PC-9 (cell line): Measurements from ENCODE around the gene PC. TPM values are rescaled to one million over a fixed set of nuclear protein-coding genes. Genes with fewer than 3 reads are reported as not detected.

Experiments used
- BruUV-seq: library from RNA; stranded (reverse); fragments of 400-500 nt; replicated peaks from 2 replicates; lab custom pipeline; 2021; lab: Mats Ljungman, UMichigan
- CTCF ChIA-PET: fragments of 300-600 bp; sonication (Branson Sonifier 250); formaldehyde crosslinking; loops from one replicate; lab custom pipeline; 2022; ENCODE audit warnings: antibody characterized with exemption; lab: Charles Lee
- POLR2A ChIA-PET: fragments of 300-600 bp; sonication (Branson Sonifier 250); formaldehyde crosslinking; loops from one replicate; lab custom pipeline; 2022; ENCODE audit warnings: antibody characterized with exemption; ENCODE audit not compliant: unreplicated experiment; lab: Charles Lee
- DNase-seq, 2 experiments: peaks; one replicate each; pipeline versions ENCODE4 v3.0.0 to v3.0.0-alpha.2; 2015 to 2022; ENCODE audit warnings: mixed read lengths in 1 of 2
- H2AFZ ChIP-seq: fragments of 200-600 bp; sonication (generic); 2 replicates; pipeline ENCODE4 v1.8.1; 2017; ENCODE audit warnings: antibody characterized with exemption
- H3F3A ChIP-seq: fragments of 200-600 bp; sonication (generic); 2 replicates; pipeline ENCODE4 v1.8.1; 2017; ENCODE audit warnings: antibody characterized with exemption, mild to moderate bottlenecking, low read depth; ENCODE audit not compliant: insufficient read depth
- H3K27ac ChIP-seq: fragments of 200-600 bp; sonication (generic); 2 replicates; pipeline ENCODE4 v1.6.1; 2016; ENCODE audit warnings: mixed run types
- H3K27me3 ChIP-seq: fragments of 200-600 bp; sonication (generic); 2 replicates; pipeline ENCODE4 v1.6.1; 2016; ENCODE audit warnings: low read depth, mixed run types; ENCODE audit not compliant: insufficient read depth
- H3K36me3 ChIP-seq: fragments of 200-600 bp; sonication (generic); 2 replicates; pipeline ENCODE4 v1.6.1; 2016; ENCODE audit warnings: low read depth, mixed run types
- H3K4me1 ChIP-seq: fragments of 200-600 bp; sonication (generic); replicated peaks from 2 replicates; pipeline ENCODE4 v1.6.1; 2016; ENCODE audit warnings: mixed run types; ENCODE audit not compliant: insufficient read depth
- H3K4me2 ChIP-seq: fragments of 200-600 bp; sonication (generic); 2 replicates; pipeline ENCODE4 v1.6.1; 2017; ENCODE audit warnings: mixed run types
- H3K4me3 ChIP-seq: fragments of 200-600 bp; sonication (generic); 2 replicates; pipeline ENCODE4 v1.6.1; 2016; ENCODE audit warnings: mixed run types
- H3K79me2 ChIP-seq: fragments of 200-600 bp; sonication (generic); 2 replicates; pipeline ENCODE4 v1.6.1; 2017; ENCODE audit warnings: low read depth, mixed run types
- H3K9me2 ChIP-seq: fragments of 200-600 bp; sonication (generic); 2 replicates; pipeline ENCODE4 v1.8.1; 2017; ENCODE audit warnings: mild to moderate bottlenecking; ENCODE audit not compliant: insufficient read depth
- H3K9me3 ChIP-seq: fragments of 200-600 bp; sonication (generic); 2 replicates; pipeline ENCODE4 v1.8.1; 2016; ENCODE audit warnings: low read depth; ENCODE audit not compliant: insufficient read depth
- H4K20me1 ChIP-seq: fragments of 200-600 bp; sonication (generic); 2 replicates; pipeline ENCODE4 v1.8.1; 2017; ENCODE audit not compliant: insufficient read depth
- CTCF ChIP-seq: fragments of 200-600 bp; sonication (generic); conservative IDR thresholded peaks from 2 replicates; pipeline ENCODE4 v1.6.1; 2017; ENCODE audit warnings: mixed run types, antibody characterized with exemption, mild to moderate bottlenecking, moderate library complexity
- EZH2 ChIP-seq: fragments of 200-600 bp; sonication (generic); IDR thresholded peaks from 2 replicates; pipeline ENCODE4 v1.8.0; 2017; ENCODE audit warnings: antibody characterized with exemption, low read depth
- intact Hi-C: fragments of 100-400 bp; cut with micrococcal nuclease; formaldehyde crosslinking; loops from one replicate; pipeline ENCODE4 v1.10.0; 2022; ENCODE audit not compliant: unreplicated experiment
- total RNA-seq: library from RNA; stranded (reverse); gene quantifications from 2 replicates; pipeline ENCODE4 v1.2.3, GENCODE V29; 2021

Gene PC
- total RNA-seq, 1 experiment from 2014 or later, result 38.9 TPM

GRCh38 chr11:66856496-66857233, 101.5 kb downstream of the PC start, which contains the start of gene LRFN4:
TSS of gene LRFN4 (plus strand) at chr11:66857064. CDS start at chr11:66857745, 681 bp downstream.
- H3K36me3 ChIP-seq, result no peaks in the 10 kb centered on the region
- intact Hi-C loops, result loop anchor here (1.0 kb wide), 2 partner anchors 27 to 94 kb away; no protein-coding TSS in a partner anchor
- H3K27me3 ChIP-seq, result no peaks in the 10 kb centered on the region
- 0 out of 2 replicates have a peak, but pooled peaks cover 5% of the 10 kb centered on the region for H3K79me2 ChIP-seq
- H3K4me2 ChIP-seq, result peak within 1 kb of the TSS; percentile 81
- DNase-seq, result no peak
- H3K9me2 ChIP-seq, result no peaks in the 10 kb centered on the region
- POLR2A ChIA-PET, result interaction anchor here (0.6 to 1.0 kb wide), 8 partner anchors 10 to 782 kb away, joined by 3 to 18 read pairs (median 4); no protein-coding TSS in a partner anchor
- no peaks in the 10 kb centered on the region for H4K20me1 ChIP-seq
- H3F3A ChIP-seq, result peaks cover 18% of the 10 kb centered on the region; the same call in 1 of the 2 replicates
- H2AFZ ChIP-seq, result peak within 1 kb of the TSS; percentile 85
- no peaks in the 10 kb centered on the region for H3K9me3 ChIP-seq
- CTCF ChIA-PET, result interaction anchor here (0.6 to 1.2 kb wide), 5 partner anchors 10 to 461 kb away, joined by 3 to 9 read pairs (median 4); no protein-coding TSS in a partner anchor
- H3K4me3 ChIP-seq, result peak within 1 kb of the TSS; percentile 99
- no TSS peak for BruUV-seq
- H3K4me1 ChIP-seq, result peaks cover 13% of the 10 kb centered on the region
- no peak for TF ChIP-seq CTCF
- no peak for TF ChIP-seq EZH2
- peak within 1 kb of the TSS; percentile 33 for H3K27ac ChIP-seq

GRCh38 chr11:66855574-66856495, 102.3 kb downstream of the PC start:
- Histone ChIP-seq H4K20me1 (no peaks in the 10 kb centered on the region), H2AFZ (peak overlapping the region; percentile 85), H3K4me2 (peak overlapping the region; percentile 81), H3K4me3 (peak overlapping the region; percentile 99), H3K27me3 (no peaks in the 10 kb centered on the region), H3K9me2 (no peaks in the 10 kb centered on the region), H3K36me3 (no peaks in the 10 kb centered on the region), H3K4me1 (peaks cover 13% of the 10 kb centered on the region), H3K9me3 (no peaks in the 10 kb centered on the region), H3K79me2 (0 out of 2 replicates have a peak, but pooled peaks cover 5% of the 10 kb centered on the region), H3F3A (peaks cover 18% of the 10 kb centered on the region; the same call in 1 of the 2 replicates), H3K27ac (peak overlapping the region; percentile 33)
- TSS peak; percentile 96 for BruUV-seq
- TF ChIP-seq CTCF (no peak), EZH2 (no peak)
- ChIA-PET CTCF (interaction anchor here (0.5 to 1.2 kb wide), 8 partner anchors 9 to 527 kb away, joined by 3 to 9 read pairs (median 4); partner anchors contain the start of gene KDM2A), POLR2A (interaction anchor here (0.6 to 1.0 kb wide), 11 partner anchors 10 to 783 kb away, joined by 3 to 18 read pairs (median 4); no protein-coding TSS in a partner anchor)
- intact Hi-C loops, result loop anchor here (1.0 kb wide), 2 partner anchors 27 to 94 kb away; no protein-coding TSS in a partner anchor
- DNase-seq, result peak; percentile 80 to 98
